Peyer's patch (tissue), 4 donors: ENCODE data around the gene TNS3. TPM values are rescaled to one million over a fixed set of nuclear protein-coding genes. Genes with fewer than 3 reads are reported as not detected.

ENCODE experiments used
- DNase-seq, 3 donors: peaks; one replicate each; pipeline ENCODE4 v3.0.0-alpha.2; 2017 to 2019
- H3K27ac ChIP-seq, 4 donors: fragments of 200-600 bp; sonication (generic); one replicate each; pipeline ENCODE4 v1.5.1; 2016 to 2019
- H3K27me3 ChIP-seq, 2 donors: fragments of 200-600 bp; sonication (generic); one replicate each; pipeline ENCODE4 v1.5.1; 2019
- H3K36me3 ChIP-seq, 3 donors: fragments of 200-600 bp; sonication (generic); one replicate each; pipeline ENCODE4 v1.5.1; 2016 to 2019
- H3K4me1 ChIP-seq, 4 donors: fragments of 200-600 bp; sonication (generic); one replicate each; pipeline ENCODE4 v1.5.1; 2016 to 2019
- H3K4me3 ChIP-seq, 4 donors: fragments of 200-600 bp; sonication (generic); 1 replicate in 3 of 4; 2 replicates in 1 of 4; pipeline ENCODE4 v1.5.1; 2016 to 2019; ENCODE audit warnings: mild to moderate bottlenecking in 1 of 4
- H3K9me3 ChIP-seq, 4 donors: fragments of 200-600 bp; sonication (generic); one replicate each; pipeline ENCODE4 v1.5.1; 2016 to 2019; ENCODE audit warnings: mild to moderate bottlenecking in 1 of 4
- CTCF ChIP-seq, 6 experiments: fragments of 450-650 bp in 4 of 6; fragments of 200-600 bp in 2 of 6; sonication (generic) in 1 of 6; IDR thresholded peaks; one replicate each; pipeline ENCODE4 v1.5.1; 2017 to 2019; ENCODE audit warnings: antibody characterized with exemption in 6 of 6, mild to moderate bottlenecking in 3 of 6, moderate library complexity in 1 of 6
- POLR2A ChIP-seq, 2 donors: fragments of 450-650 bp; IDR thresholded peaks; one replicate each; pipeline ENCODE4 v1.5.1; 2017; ENCODE audit warnings: antibody characterized with exemption in 2 of 2, mild to moderate bottlenecking in 2 of 2, moderate library complexity in 2 of 2
- total RNA-seq, 4 donors: library from RNA; depleted of rRNA; stranded (reverse); fragments of >200 nt; gene quantifications; one replicate each; pipeline ENCODE4 v1.1.0, GENCODE V29; 2016

The TNS3 gene
- total RNA-seq, 4 donors from 2014 or later: 79.5 to 157 (median 112) TPM

- TF ChIP-seq CTCF (IDR thresholded peaks at IDR 0.05) (no peak), POLR2A (IDR thresholded peaks at IDR 0.05) (no peak)
- Histone ChIP-seq H3K27me3 (no peaks in the 10 kb centered on the region), H3K27ac (peak overlapping the region in 3 of 4 donors; percentile 40 to 58 (median 44)), H3K36me3 (no peaks in the 10 kb centered on the region), H3K9me3 (no peaks in the 10 kb centered on the region), H3K4me1 (peaks cover 0 to 33% (median 2%) of the 10 kb centered on the region in 4 donors), H3K4me3 (no peak overlapping the region)
- DNase-seq: no peak
These were observed 23.9 kb downstream of the TNS3 start for GRCh38 chr7:47557694-47558670.

GRCh38 chr7:47557317-47557693 lies 24.6 kb downstream of the TNS3 start:
- TF ChIP-seq CTCF (IDR thresholded peaks at IDR 0.05): no peak
- TF ChIP-seq POLR2A (IDR thresholded peaks at IDR 0.05): no peak
- Histone ChIP-seq H3K36me3 (no peaks in the 10 kb centered on the region), H3K4me3 (no peak overlapping the region), H3K27ac (peak overlapping the region in 1 of 4 donors; percentile 40), H3K4me1 (peaks cover 0 to 33% (median 2%) of the 10 kb centered on the region in 4 donors), H3K9me3 (no peaks in the 10 kb centered on the region), H3K27me3 (no peaks in the 10 kb centered on the region)
- no peak for DNase-seq

- no peaks in the 10 kb centered on the region for H3K9me3 ChIP-seq
- no peaks in the 10 kb centered on the region for H3K27me3 ChIP-seq
- H3K4me3 ChIP-seq: no peak overlapping the region
- DNase-seq: no peak
- H3K36me3 ChIP-seq: no peaks in the 10 kb centered on the region
- TF ChIP-seq POLR2A (IDR thresholded peaks at IDR 0.05) (no peak), CTCF (IDR thresholded peaks at IDR 0.05) (no peak)
- peaks cover 0 to 33% (median 0%) of the 10 kb centered on the region in 4 donors for H3K4me1 ChIP-seq
- H3K27ac ChIP-seq: peak overlapping the region in 1 of 4 donors; percentile 28
These were observed 25.3 kb downstream of the TNS3 start for GRCh38 chr7:47556511-47557180.

- no peaks in the 10 kb centered on the region for H3K27me3 ChIP-seq
- peak overlapping the region in 1 of 4 donors; percentile 52 for H3K27ac ChIP-seq
- TF ChIP-seq CTCF (IDR thresholded peaks at IDR 0.05) (no peak), POLR2A (IDR thresholded peaks at IDR 0.05) (no peak)
- H3K4me1 ChIP-seq: peaks cover 0 to 31% (median 0%) of the 10 kb centered on the region in 4 donors
- H3K4me3 ChIP-seq: no peak overlapping the region
- no peaks in the 10 kb centered on the region for H3K9me3 ChIP-seq
- no peak for DNase-seq
- H3K36me3 ChIP-seq: no peaks in the 10 kb centered on the region
These were observed 28.6 kb downstream of the TNS3 start for GRCh38 chr7:47553309-47553708.

- Histone ChIP-seq H3K36me3 (no peaks in the 10 kb centered on the region), H3K4me1 (peaks cover 0 to 26% (median 0%) of the 10 kb centered on the region in 4 donors), H3K27me3 (no peaks in the 10 kb centered on the region), H3K27ac (peak overlapping the region in 1 of 4 donors; percentile 52), H3K9me3 (no peaks in the 10 kb centered on the region), H3K4me3 (no peak overlapping the region)
- DNase-seq: no peak
- TF ChIP-seq CTCF (IDR thresholded peaks at IDR 0.05): no peak
These were observed 29.3 kb downstream of the TNS3 start for GRCh38 chr7:47552621-47553020.
